Retina (tissue), 1 donor: Measurements from ENCODE around the gene BICD1.

Experiments used
- DNase-seq: peaks from one replicate; pipeline ENCODE4 v3.0.0-alpha.2; 2016

BICD1 gene

GRCh38 chr12:32285489-32285888 lies 178.8 kb downstream of the BICD1 start:
- peak; percentile 32 for DNase-seq

- DNase-seq: no peak
Observed at GRCh38 chr12:32290411-32290810, 183.8 kb downstream of the BICD1 start.

- no peak for DNase-seq
Observed at GRCh38 chr12:32292151-32292550, 185.5 kb downstream of the BICD1 start.

GRCh38 chr12:32293808-32294419 lies 187.3 kb downstream of the BICD1 start:
- DNase-seq: no peak

- DNase-seq: no peak
Observed at GRCh38 chr12:32296567-32296966, 189.9 kb downstream of the BICD1 start.

- no peak for DNase-seq
Observed at GRCh38 chr12:32298917-32299316, 192.3 kb downstream of the BICD1 start.

- no peak for DNase-seq
Observed at GRCh38 chr12:32301216-32301615, 194.6 kb downstream of the BICD1 start.

- no peak for DNase-seq
Observed at GRCh38 chr12:32302218-32303173, 195.8 kb downstream of the BICD1 start.

- DNase-seq: no peak
Observed at GRCh38 chr12:32303174-32303549, 196.5 kb downstream of the BICD1 start.

GRCh38 chr12:32305163-32305562 lies 198.5 kb downstream of the BICD1 start:
- DNase-seq: no peak

GRCh38 chr12:32307326-32307725 lies 200.7 kb downstream of the BICD1 start:
- no peak for DNase-seq

- DNase-seq: no peak
Observed at GRCh38 chr12:32309811-32310736, 203.4 kb downstream of the BICD1 start.

GRCh38 chr12:32312049-32312670 lies 205.5 kb downstream of the BICD1 start:
- DNase-seq: peak; percentile 39

GRCh38 chr12:32322354-32322753 lies 215.7 kb downstream of the BICD1 start:
- DNase-seq: peak; percentile 74

GRCh38 chr12:32331133-32331532 lies 224.5 kb downstream of the BICD1 start:
- DNase-seq: no peak

- DNase-seq: no peak
Observed at GRCh38 chr12:32332446-32332845, 225.8 kb downstream of the BICD1 start.

GRCh38 chr12:32334371-32334777 lies 227.7 kb downstream of the BICD1 start:
- DNase-seq: no peak

GRCh38 chr12:32336261-32336660 lies 229.6 kb downstream of the BICD1 start:
- no peak for DNase-seq

GRCh38 chr12:32343496-32343895 lies 236.8 kb downstream of the BICD1 start:
- DNase-seq: no peak

- DNase-seq: no peak
Observed at GRCh38 chr12:32344047-32344446, 237.4 kb downstream of the BICD1 start.

GRCh38 chr12:32353540-32353939 lies 246.9 kb downstream of the BICD1 start:
- no peak for DNase-seq

- no peak for DNase-seq
Observed at GRCh38 chr12:32357601-32358249, 251.1 kb downstream of the BICD1 start.
